ENCODE data around the gene FUS. TPM values are rescaled to one million over a fixed set of nuclear protein-coding genes. Genes with fewer than 3 reads are reported as not detected.

Gene FUS
- total RNA-seq (2021; fragmentation: NEBNext Ultra II Directional; extraction: Animal tissue kit (Norgen Biotek cat#: 25700)) (685 and 686 TPM in 2 replicates), polyA plus RNA-seq (2011; rRNA removed) (484 and 491 TPM in 2 replicates), polyA minus RNA-seq (2011; rRNA and poly(A)+ RNA removed) (207 and 224 TPM in 2 replicates)
- polyA plus RNA-seq (2011; cell fraction: cytosol; rRNA removed): 464 TPM
- 680 TPM for polyA plus RNA-seq (2011; cell fraction: nucleus; rRNA removed)
- 1,043 to 1,228 TPM (median 1,129 TPM) in 4 replicates for polyA plus RNA-seq (2012, experiment 1 of 2)
- polyA plus RNA-seq (2012, experiment 2 of 2): 352 TPM
- 689 TPM for polyA plus RNA-seq (2013, experiment 1 of 2)
- 688 TPM for polyA plus RNA-seq (2013, experiment 2 of 2)
- 462 TPM for polyA minus RNA-seq (2011; cell fraction: cytosol; rRNA and poly(A)+ RNA removed)
- polyA minus RNA-seq (2011; cell fraction: nucleus; rRNA and poly(A)+ RNA removed): 413 TPM
- long read RNA-seq, experiment 1, full-length matches to known transcripts: 37 of 195 reads
- long read RNA-seq, experiment 1, partial matches to known transcripts: 140 of 195 reads
- long read RNA-seq, experiment 1, other reads (novel, unspliced or antisense): 18 of 195 reads
- long read RNA-seq, experiment 2, full-length matches to known transcripts: 686 of 1,095 reads
- long read RNA-seq, experiment 2, partial matches to known transcripts: 377 of 1,095 reads
- long read RNA-seq, experiment 2, other reads (novel, unspliced or antisense): 32 of 1,095 reads

DNA sequence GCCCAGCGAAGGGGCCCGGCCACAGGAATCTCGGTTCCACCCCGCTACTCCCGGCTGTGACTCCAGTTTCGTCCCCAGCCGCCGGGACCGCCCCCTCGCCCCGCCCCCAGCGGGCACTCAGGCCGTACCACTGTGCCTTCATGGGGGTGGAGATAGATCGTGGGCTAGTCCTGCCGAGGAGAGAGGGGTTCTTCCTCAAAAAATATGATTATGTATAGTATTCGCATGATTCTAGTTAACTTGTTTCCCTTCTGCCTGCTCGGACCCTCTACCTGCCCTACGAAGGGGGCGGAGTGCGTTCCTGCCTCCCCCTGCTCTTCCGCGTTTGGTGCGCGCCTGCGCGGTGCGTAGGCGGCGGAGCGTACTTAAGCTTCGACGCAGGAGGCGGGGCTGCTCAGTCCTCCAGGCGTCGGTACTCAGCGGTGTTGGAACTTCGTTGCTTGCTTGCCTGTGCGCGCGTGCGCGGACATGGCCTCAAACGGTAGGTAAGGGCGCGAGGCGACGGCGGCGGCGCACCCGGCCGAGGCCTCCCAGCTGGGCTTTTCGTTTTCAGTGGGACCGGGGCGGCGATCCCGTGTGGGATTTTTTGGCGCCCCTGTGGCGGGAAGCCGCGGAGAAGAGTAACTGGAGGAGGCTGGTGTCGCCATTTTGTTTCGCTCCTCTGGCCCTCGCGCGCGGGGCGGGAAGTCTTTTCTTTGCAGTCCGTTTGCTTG, at the start of gene FUS:
FUS (plus strand) TSS at position 393 of the 713 bp plus-strand sequence; CDS start at position 469, 76 bp downstream.
- Histone ChIP-seq H3K9ac (replicated peaks in 1 of 4; ENCODE audit: extremely low read depth in 1 of 4, low read depth in 3 of 4, low read length in 3 of 4) (peak within 1 kb of the TSS; percentile 95 to 99 (median 99)), H2BK15ac (ENCODE audit: low read length) (peak within 1 kb of the TSS; percentile 97; the same call in 1 of the 2 replicates), H3K27me3 (replicated peaks in 1 of 4; ENCODE audit: control insufficient read depth in 3 of 4, extremely low read depth in 1 of 4, insufficient read depth in 3 of 4, low read length in 3 of 4) (no peaks in the 10 kb centered on the region), H3K4me1 (replicated peaks in 1 of 4; ENCODE audit: control insufficient read depth in 3 of 4, insufficient read depth in 4 of 4, low read length in 3 of 4) (peaks cover 0 to 7% (median 2%) of the 10 kb centered on the region in 4 experiments; a peak in 5 of 7 replicates), H2BK20ac (ENCODE audit: low read length) (0 out of 2 replicates have a peak within 1 kb of the TSS, but pooled peaks have one; percentile 67), H3K14ac (ENCODE audit: insufficient read length) (peak within 1 kb of the TSS; percentile 96), H3K23me2 (ENCODE audit: low read depth, low read length) (peaks cover 14% of the 10 kb centered on the region; the same call in 1 of the 2 replicates), H3K79me2 (ENCODE audit: control insufficient read depth in 1 of 2, insufficient read depth in 2 of 2, low read length in 2 of 2) (peaks cover 38 to 54% of the 10 kb centered on the region in 2 experiments), H2BK12ac (ENCODE audit: low read depth, low read length) (peak within 1 kb of the TSS; percentile 99), H3K27ac (ENCODE audit: low read depth, low read length) (peak within 1 kb of the TSS; percentile 99), H4K91ac (replicated peaks; ENCODE audit: insufficient read length, low read length) (peak within 1 kb of the TSS; percentile 99), H3K18ac (ENCODE audit: extremely low read depth, low read length) (peak within 1 kb of the TSS; percentile 89), H2BK5ac (ENCODE audit: low read depth, low read length) (peak within 1 kb of the TSS; percentile 100), H4K5ac (ENCODE audit: insufficient read length, low read depth, low read length) (peak within 1 kb of the TSS; percentile 84), H3K9me3 (ENCODE audit: insufficient read depth in 2 of 2, low read depth in 1 of 2, low read length in 1 of 2) (no peaks in the 10 kb centered on the region), H3K79me1 (ENCODE audit: low read depth, low read length) (peaks cover 8% of the 10 kb centered on the region), H2AFZ (ENCODE audit: low read length) (no peak within 1 kb of the TSS; the same call in 1 of the 2 replicates), H3K23ac (ENCODE audit: insufficient read length) (no peak within 1 kb of the TSS), H4K8ac (ENCODE audit: extremely low read depth, insufficient read depth, low read length) (peak within 1 kb of the TSS; percentile 100), H3K4ac (replicated peaks; ENCODE audit: insufficient read length, low read depth, low read length) (peak within 1 kb of the TSS; percentile 99), H4K20me1 (replicated peaks in 1 of 2; ENCODE audit: control insufficient read depth in 1 of 2, insufficient read depth in 2 of 2, low read length in 2 of 2) (peaks cover 30 to 32% of the 10 kb centered on the region in 2 experiments), H3K56ac (replicated peaks; ENCODE audit: insufficient read length, low read depth, low read length) (peak within 1 kb of the TSS; percentile 99), H3K4me3 (ENCODE audit: extremely low read depth in 1 of 4, insufficient read depth in 2 of 4, low read depth in 3 of 4, low read length in 4 of 4) (peak within 1 kb of the TSS; percentile 69 to 96 (median 86)), H3K36me3 (ENCODE audit: control insufficient read depth in 2 of 4, insufficient read depth in 4 of 4, low read length in 3 of 4) (peaks cover 18 to 33% (median 26%) of the 10 kb centered on the region in 4 experiments), H2BK120ac (replicated peaks; ENCODE audit: low read depth, low read length) (peak within 1 kb of the TSS; percentile 99), H2AK5ac (ENCODE audit: low read depth, low read length) (peak within 1 kb of the TSS; percentile 32; the same call in 1 of the 2 replicates), H3K4me2 (ENCODE audit: insufficient read depth in 1 of 2, low read depth in 2 of 2, low read length in 2 of 2) (peak within 1 kb of the TSS; percentile 92 to 93)
- DNase-seq (ENCODE audit: low read depth in 1 of 2, low spot score in 2 of 2) (peak in 1 of 2 experiments; percentile 94), FAIRE-seq (no peak)
- ChIA-PET POLR2A (ENCODE audit: partially characterized antibody) (interaction anchor here (0.5 to 6.5 kb wide), 71 partner anchors 6 to 534 kb away, joined by 3 to 272 read pairs (median 5); partner anchors contain the start of genes ARMC5, COX6A2, HSD3B7 and KAT8), CTCF (ENCODE audit: partially characterized antibody) (interaction anchor here (0.9 kb wide), 1 partner anchor 48 kb away, joined by 4 read pairs; no protein-coding TSS in a partner anchor)
- whole genome bisulfite sequencing, 2 experiments (ENCODE audit: extremely low coverage in 1 of 2, insufficient coverage in 1 of 2, insufficient read length in 1 of 2, insufficient replicate concordance in 2 of 2, low coverage in 1 of 2, low lambda C conversion rate in 2 of 2, missing lambda C conversion rate in 1 of 2): 1% methylated on average over 60 of the region's 69 CpGs; no CpG with 5 or more reads in 1 of the 2 experiments
- TF ChIP-seq, protein P1, sequence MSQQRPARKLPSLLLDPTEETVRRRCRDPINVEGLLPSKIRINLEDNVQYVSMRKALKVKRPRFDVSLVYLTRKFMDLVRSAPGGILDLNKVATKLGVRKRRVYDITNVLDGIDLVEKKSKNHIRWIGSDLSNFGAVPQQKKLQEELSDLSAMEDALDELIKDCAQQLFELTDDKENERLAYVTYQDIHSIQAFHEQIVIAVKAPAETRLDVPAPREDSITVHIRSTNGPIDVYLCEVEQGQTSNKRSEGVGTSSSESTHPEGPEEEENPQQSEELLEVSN (IDR thresholded peaks at IDR 0.05): no peak
- TF ChIP-seq ASH2L (IDR thresholded peaks at IDR 0.05; ENCODE audit: low read length): peak; percentile 79
- TF ChIP-seq CBX5 (IDR thresholded peaks at IDR 0.05; ENCODE audit: low read depth, low read length): no peak
- peak; percentile 11 for TF ChIP-seq KDM4A (IDR thresholded peaks at IDR 0.05; ENCODE audit: low read depth, low read length, severe bottlenecking)
- TF ChIP-seq TAF7 (optimal IDR thresholded peaks at IDR 0.05; ENCODE audit: borderline replicate concordance, low read depth, low read length): peak; percentile 100
- TF ChIP-seq, protein P2, sequence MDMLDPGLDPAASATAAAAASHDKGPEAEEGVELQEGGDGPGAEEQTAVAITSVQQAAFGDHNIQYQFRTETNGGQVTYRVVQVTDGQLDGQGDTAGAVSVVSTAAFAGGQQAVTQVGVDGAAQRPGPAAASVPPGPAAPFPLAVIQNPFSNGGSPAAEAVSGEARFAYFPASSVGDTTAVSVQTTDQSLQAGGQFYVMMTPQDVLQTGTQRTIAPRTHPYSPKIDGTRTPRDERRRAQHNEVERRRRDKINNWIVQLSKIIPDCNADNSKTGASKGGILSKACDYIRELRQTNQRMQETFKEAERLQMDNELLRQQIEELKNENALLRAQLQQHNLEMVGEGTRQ (IDR thresholded peaks at IDR 0.05; ENCODE audit: low read length): no peak
